Esophagus muscularis mucosa (tissue), 4 donors: ENCODE results near the gene CDH19. TPM values are rescaled to one million over a fixed set of nuclear protein-coding genes. Genes with fewer than 3 reads are reported as not detected.

Experiments used
- DNase-seq: peaks from one replicate; pipeline ENCODE4 v3.0.0-alpha.2; 2017; ENCODE audit errors: extremely low spot score
- H3K27ac ChIP-seq, 4 donors: fragments of 200-600 bp; sonication (generic); replicated peaks in 1 of 4; 1 replicate in 3 of 4; 2 replicates in 1 of 4; pipeline ENCODE4 v1.5.1; 2016 to 2019; ENCODE audit warnings: mild to moderate bottlenecking in 1 of 4
- H3K27me3 ChIP-seq, 4 donors: fragments of 200-600 bp; sonication (generic); one replicate each; pipeline versions ENCODE4 v1.5.1 to v1.6.0; 2016 to 2019
- H3K36me3 ChIP-seq, 4 donors: fragments of 200-600 bp; sonication (generic); one replicate each; pipeline ENCODE4 v1.5.1; 2016 to 2019
- H3K4me1 ChIP-seq, 4 donors: fragments of 200-600 bp; sonication (generic); one replicate each; pipeline ENCODE4 v1.5.1; 2016 to 2019
- H3K4me3 ChIP-seq, 4 donors: fragments of 200-600 bp; sonication (generic); 1 replicate in 2 of 4; 2 replicates in 2 of 4; pipeline ENCODE4 v1.5.1; 2016 to 2019; ENCODE audit warnings: mild to moderate bottlenecking in 4 of 4, moderate library complexity in 1 of 4
- H3K9me3 ChIP-seq, 4 donors: fragments of 200-600 bp; sonication (generic); 1 replicate in 3 of 4; 2 replicates in 1 of 4; pipeline ENCODE4 v1.5.1; 2016 to 2019
- CTCF ChIP-seq, 3 experiments: fragments of 200-600 bp in 2 of 3; fragments of 450-650 bp in 1 of 3; sonication (generic) in 2 of 3; IDR thresholded peaks; one replicate each; pipeline ENCODE4 v1.5.1; 2017 to 2019; ENCODE audit warnings: antibody characterized with exemption in 3 of 3, mild to moderate bottlenecking in 2 of 3, moderate library complexity in 1 of 3
- EP300 ChIP-seq: sonication (generic); formaldehyde crosslinking; IDR thresholded peaks from one replicate; pipeline ENCODE4 v1.6.1; 2017; ENCODE audit warnings: antibody characterized with exemption
- POLR2A ChIP-seq: fragments of 450-650 bp; IDR thresholded peaks from one replicate; pipeline ENCODE4 v1.6.1; 2017; ENCODE audit warnings: antibody characterized with exemption, moderate library complexity, mild to moderate bottlenecking, low read depth
- POLR2AphosphoS5 ChIP-seq, 2 donors: sonication (generic); formaldehyde crosslinking; IDR thresholded peaks; one replicate each; pipeline ENCODE4 v1.6.1; 2017; ENCODE audit warnings: antibody characterized with exemption in 2 of 2
- WGBS: methylation state at CpG from one replicate; pipeline ENCODE4 v1.1.5; 2018; 5-methylcytosine and 5-hydroxymethylcytosine counted together
- intact Hi-C: fragments of 100-400 bp; cut with DNase I; formaldehyde crosslinking; loops from one replicate; pipeline ENCODE4 v1.15.1; 2023
- total RNA-seq, 4 donors: library from RNA; depleted of rRNA; stranded (reverse); fragments of >200 nt; gene quantifications; one replicate each; pipeline versions ENCODE4 v1.1.0 to v1.2.1, GENCODE V29; 2016

The CDH19 gene
- total RNA-seq, 4 donors from 2014 or later: 36.0 to 47.3 (median 37.8) TPM

GRCh38 chr18:66623821-66624220 lies 19.9 kb upstream of the CDH19 start:
- H3K36me3 ChIP-seq: no peaks in the 10 kb centered on the region
- no peak overlapping the region for H3K4me3 ChIP-seq
- no peaks in the 10 kb centered on the region for H3K4me1 ChIP-seq
- TF ChIP-seq POLR2A (no peak), POLR2AphosphoS5 (IDR thresholded peaks at IDR 0.05) (no peak), EP300 (no peak), CTCF (IDR thresholded peaks at IDR 0.05) (no peak)
- no peaks in the 10 kb centered on the region for H3K27me3 ChIP-seq
- H3K9me3 ChIP-seq: no peaks in the 10 kb centered on the region
- DNase-seq: no peak
- intact Hi-C loops: no loop called here
- WGBS: 70% methylated on average over 1 of the region's 1 CpG
- no peak overlapping the region for H3K27ac ChIP-seq

- no peak for DNase-seq
- WGBS: 91% methylated on average over 12 of the region's 12 CpGs
- no peak overlapping the region for H3K27ac ChIP-seq
- no peaks in the 10 kb centered on the region for H3K36me3 ChIP-seq
- intact Hi-C loops: no loop called here
- no peak overlapping the region for H3K4me3 ChIP-seq
- no peaks in the 10 kb centered on the region for H3K9me3 ChIP-seq
- no peaks in the 10 kb centered on the region for H3K4me1 ChIP-seq
- H3K27me3 ChIP-seq: no peaks in the 10 kb centered on the region
- no peak for TF ChIP-seq POLR2AphosphoS5 (IDR thresholded peaks at IDR 0.05)
- TF ChIP-seq POLR2A: no peak
- no peak for TF ChIP-seq EP300
- no peak for TF ChIP-seq CTCF (IDR thresholded peaks at IDR 0.05)
These were observed 18.1 kb upstream of the CDH19 start for GRCh38 chr18:66621816-66622576.

- H3K27me3 ChIP-seq: no peaks in the 10 kb centered on the region
- intact Hi-C loops: no loop called here
- 39% methylated on average over 2 of the region's 4 CpGs for WGBS
These were observed 12.7 kb upstream of the CDH19 start for GRCh38 chr18:66616523-66616983.

DNA sequence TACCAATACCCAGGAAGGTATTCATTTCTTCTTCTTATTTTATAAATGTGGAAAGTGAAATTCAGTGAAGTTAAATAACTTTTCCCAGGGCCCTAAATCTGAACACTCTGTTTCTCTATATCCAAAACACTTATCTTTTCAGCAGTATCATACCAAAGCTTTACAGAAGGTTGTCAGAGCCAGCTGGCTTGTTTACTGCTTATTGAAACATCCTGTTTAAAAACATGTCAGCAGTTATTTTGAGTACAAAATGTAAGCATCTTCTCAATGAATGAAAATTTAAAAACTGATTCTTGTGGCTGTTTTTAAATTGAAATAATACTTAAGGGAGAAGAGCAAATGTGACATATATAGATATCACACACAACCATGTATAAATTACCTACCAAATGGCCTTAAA lies 11.3 kb upstream of the CDH19 start:
- Histone ChIP-seq H3K4me3 (no peak overlapping the region), H3K9me3 (no peaks in the 10 kb centered on the region), H3K27ac (no peak overlapping the region), H3K27me3 (no peaks in the 10 kb centered on the region), H3K4me1 (no peaks in the 10 kb centered on the region), H3K36me3 (no peaks in the 10 kb centered on the region)
- intact Hi-C loops: no loop called here
- DNase-seq: no peak
- TF ChIP-seq CTCF (IDR thresholded peaks at IDR 0.05): no peak
- TF ChIP-seq EP300: no peak

More at GRCh38 chr18:66616523-66616983, 12.7 kb upstream of the CDH19 start:
- TF ChIP-seq POLR2A (no peak), EP300 (no peak), CTCF (IDR thresholded peaks at IDR 0.05) (no peak), POLR2AphosphoS5 (IDR thresholded peaks at IDR 0.05) (no peak)
- no peaks in the 10 kb centered on the region for H3K36me3 ChIP-seq
- H3K4me3 ChIP-seq: no peak overlapping the region
- no peak overlapping the region for H3K27ac ChIP-seq
- DNase-seq: no peak
- no peaks in the 10 kb centered on the region for H3K9me3 ChIP-seq
- no peaks in the 10 kb centered on the region for H3K4me1 ChIP-seq

- TF ChIP-seq POLR2A: no peak
- no peak for TF ChIP-seq EP300
- no peak for TF ChIP-seq CTCF (IDR thresholded peaks at IDR 0.05)
- no peak for TF ChIP-seq POLR2AphosphoS5 (IDR thresholded peaks at IDR 0.05)
- WGBS: 97% methylated on average over 6 of the region's 6 CpGs
- Histone ChIP-seq H3K27ac (no peak overlapping the region), H3K4me1 (no peaks in the 10 kb centered on the region), H3K36me3 (no peaks in the 10 kb centered on the region), H3K9me3 (no peaks in the 10 kb centered on the region), H3K27me3 (no peaks in the 10 kb centered on the region), H3K4me3 (no peak overlapping the region)
- DNase-seq: no peak
- intact Hi-C loops: no loop called here
These were observed 3.7 kb upstream of the CDH19 start for GRCh38 chr18:66607632-66608031.
